M059J (cell line): ENCODE results near the gene RAP2C. TPM values are rescaled to one million over a fixed set of nuclear protein-coding genes. Genes with fewer than 3 reads are reported as not detected.
"Not testable (repeated sequence)": the region's sequence is repeated elsewhere in the genome, so short reads cannot be mapped to it uniquely, and the experiment has no call there.

Source experiments
- DNase-seq: peaks from one replicate; pipeline ENCODE4 v3.0.0-alpha.2; 2012; ENCODE audit warnings: low read depth
- total RNA-seq: library from RNA; depleted of rRNA; stranded (reverse); fragments of >200 nt; shearing (Covaris generic); gene quantifications from 2 replicates; pipeline ENCODE4 v1.2.3, GENCODE V29; 2014; rRNA removed

Gene RAP2C
- total RNA-seq, 1 experiment from 2014 or later, result 64.9 TPM

DNA sequence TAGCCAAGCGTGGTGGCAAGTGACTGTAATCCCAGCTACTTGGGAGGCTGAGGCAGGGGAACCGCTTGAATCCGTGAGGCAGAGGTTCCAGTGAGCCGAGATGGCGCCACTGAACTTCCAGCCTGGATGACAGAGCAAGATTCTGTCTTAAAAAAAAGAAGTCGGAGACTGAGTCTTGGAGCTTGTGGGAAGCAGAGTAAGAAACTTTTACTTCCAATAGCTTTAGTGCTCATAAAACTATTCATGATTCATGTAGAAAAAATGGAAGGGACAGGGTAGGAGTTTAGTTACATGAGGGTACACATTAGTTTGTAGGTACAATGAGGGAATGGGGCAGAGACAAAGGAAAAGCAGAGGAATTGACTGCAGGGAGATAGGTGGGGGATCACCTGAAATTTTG is 19.3 kb downstream of the RAP2C start:
- peak; percentile 48 for DNase-seq

DNA sequence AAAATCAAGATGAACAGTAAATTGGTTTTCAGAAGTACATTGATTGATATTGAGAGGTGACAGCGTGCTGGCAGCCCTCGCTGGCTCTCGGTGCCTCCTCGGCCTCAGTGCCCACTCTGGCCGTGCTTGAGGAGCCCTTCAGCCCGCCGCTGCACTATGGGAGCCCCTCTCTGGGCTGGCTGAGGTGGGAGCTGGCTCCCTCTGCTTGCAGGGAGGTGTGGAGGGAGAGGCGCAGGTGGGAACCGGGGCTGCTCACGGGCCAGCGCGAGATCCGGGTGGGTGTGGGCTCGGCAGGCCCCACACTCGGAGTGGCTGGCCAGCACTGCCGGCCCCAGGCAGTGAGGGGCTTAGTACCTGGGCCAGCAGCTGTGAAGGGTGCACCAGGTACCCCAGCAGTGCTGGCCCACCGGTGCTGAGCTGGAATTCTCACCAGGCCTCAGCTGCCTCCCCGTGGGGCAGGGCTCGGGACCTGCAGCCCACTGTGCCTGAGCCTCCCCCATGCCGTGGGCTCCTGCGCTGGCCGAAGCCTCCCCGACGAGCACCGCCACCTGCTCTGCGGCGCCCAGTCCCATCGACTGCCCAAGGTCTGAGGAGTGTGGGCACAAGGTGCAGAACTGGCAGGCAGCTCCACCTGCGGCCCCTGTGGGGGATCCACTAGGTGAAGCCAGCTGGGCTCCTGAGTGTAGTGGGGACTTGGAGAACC is 25.2 kb downstream of the RAP2C start:
- no peak for DNase-seq

DNA sequence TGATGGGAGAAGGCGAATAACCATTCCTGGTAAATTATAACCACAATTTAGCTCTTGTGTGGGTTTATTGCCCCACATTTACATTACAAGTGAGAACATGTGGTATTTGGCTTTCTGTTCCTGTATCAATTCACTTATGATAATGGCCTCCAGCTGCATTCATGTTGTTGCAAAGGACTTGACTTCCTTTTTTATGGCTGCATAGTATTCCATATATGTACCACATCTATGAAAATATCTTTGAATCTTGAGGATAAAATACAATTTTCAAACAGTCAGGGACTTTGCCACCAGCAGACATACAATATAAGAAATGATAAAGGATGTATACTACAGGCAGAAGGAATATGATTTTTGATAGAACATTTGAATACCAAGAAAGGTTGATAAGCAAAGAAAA is 27.3 kb downstream of the RAP2C start:
- DNase-seq, result no peak

DNA sequence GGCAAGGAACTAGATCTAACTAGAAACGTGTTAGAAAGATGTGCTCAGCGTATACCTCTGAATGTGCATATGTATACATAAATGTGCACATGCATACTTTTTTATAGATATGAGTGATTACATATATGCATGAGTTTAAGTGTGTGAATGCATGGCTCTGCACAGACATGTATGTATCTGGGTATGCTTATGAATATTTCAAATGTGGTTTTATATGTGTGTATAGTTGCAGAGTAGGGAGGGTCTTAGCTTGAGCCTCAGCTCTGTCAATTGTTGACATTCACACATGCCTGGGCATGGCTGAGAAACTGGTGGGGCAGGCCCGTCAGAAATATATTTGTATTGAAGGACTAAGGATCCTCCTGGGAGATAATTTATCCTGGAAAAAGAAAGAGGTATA is 31.1 kb downstream of the RAP2C start:
- DNase-seq, result no peak

DNA sequence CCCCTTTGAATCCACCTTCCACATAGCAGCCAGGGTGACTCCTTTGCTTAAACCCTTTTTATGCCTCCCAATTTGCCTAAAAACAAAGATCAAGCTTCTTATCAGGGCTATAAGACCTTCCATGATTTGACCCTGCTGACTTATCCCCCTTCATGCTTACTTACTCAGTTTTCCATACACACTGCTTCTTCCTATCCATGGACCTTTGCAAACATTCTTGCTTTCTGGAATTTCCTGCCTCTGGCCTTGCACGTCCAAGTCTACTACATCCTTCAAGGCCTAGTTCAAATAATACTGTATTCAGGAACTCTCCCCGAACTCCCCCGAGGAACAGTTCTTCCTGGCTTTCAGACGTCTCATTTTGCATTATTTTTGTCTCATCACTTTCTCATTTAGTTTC is 31.8 kb downstream of the RAP2C start:
- no peak for DNase-seq

DNA sequence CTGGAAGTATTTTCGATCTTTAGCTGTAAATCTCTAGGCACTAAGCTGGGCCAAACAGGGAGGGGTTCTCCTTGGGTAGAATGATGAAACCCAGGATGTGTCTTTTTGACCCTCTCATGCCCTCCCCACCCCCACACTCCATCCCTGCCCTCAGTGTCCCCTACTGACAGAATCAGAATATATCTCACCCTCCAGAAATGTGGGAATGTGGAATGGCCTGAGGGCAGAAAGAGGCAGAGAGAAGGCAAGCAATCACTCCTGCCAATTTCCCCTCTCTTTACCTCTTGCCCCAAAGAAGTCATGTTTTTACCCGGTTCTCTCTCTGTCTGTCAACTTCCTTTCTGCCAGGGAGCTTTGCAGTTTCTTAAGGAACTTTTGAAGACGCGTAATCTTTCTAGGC is 34.4 kb downstream of the RAP2C start:
- peak; percentile 67 for DNase-seq

DNA sequence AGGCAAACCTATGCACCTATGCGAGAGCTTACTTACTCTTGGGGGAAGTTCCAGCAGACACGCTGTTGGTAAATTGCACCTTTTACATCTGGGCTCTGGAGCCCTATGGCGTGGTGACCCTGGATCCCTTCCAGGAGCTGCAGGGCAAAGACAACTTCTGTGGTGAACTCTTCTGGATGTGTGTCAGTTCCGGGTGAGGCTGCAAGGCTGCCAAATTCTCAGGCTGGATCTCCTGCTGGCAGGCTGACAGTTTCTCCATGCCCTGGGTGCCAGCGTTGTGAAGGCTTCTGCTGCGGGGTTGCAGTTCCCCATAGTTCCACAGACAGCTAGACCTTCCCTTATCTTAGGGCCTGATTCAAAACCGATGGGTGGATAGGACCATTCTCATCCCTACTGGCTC is 37.9 kb downstream of the RAP2C start:
- peak; percentile 89 for DNase-seq

DNA sequence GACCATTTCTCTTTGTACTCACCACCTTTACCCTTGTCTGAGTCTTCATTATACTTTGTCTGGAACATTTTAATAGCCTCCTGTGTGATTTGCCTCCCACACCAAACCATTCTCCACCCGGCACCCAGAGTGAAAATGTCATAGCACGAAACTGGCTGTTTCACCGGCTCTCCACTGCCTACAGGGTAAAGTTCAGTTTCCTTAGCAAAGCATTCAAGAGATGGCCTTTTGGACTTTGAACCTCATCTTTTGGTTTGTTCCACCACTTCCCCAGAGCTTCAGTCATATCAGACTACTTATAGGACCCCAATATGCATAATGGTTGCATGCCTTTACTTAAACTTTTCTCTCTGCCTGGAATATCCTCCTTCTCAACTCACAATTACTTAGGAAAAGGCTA is 38.3 kb downstream of the RAP2C start:
- DNase-seq, result no peak

DNA sequence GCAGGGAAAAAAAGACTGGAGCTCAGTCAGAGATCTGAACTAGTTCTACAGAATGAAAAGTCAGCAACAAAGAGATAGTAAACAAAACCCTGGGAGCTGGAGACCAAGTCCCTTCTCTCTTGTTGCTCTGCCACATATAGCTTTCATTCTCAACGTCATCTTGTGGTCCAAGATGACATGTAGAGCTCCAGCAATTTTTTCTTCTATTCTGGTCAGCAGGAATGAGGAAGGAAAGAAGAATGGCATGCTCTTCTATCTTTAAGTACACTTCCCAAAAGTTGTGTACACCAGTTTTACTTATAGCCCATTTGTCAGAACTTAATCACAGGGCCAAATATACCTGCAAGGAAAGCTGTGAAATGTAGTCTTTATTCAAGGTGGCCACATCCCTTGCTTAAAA is 45.6 kb downstream of the RAP2C start:
- no peak for DNase-seq

DNA sequence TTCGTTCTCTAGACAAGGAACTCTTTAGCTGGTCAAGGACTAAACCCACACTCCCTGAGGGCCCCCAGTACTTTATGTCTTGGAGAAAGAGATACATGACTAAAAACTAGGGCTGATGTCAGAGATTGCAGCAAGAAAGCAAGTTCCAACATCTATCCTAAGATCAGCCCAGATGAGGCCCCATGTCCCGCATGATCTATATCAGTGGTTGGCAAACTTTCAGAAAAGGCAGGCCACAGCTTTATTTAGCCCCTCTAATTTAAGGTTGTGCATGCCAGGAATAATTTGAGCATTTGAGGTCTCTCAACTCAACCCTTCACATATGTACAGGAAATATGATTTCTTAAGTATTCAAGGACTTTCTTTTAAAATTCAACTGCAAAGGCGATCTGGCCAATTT is 47.4 kb downstream of the RAP2C start:
- no peak for DNase-seq

DNA sequence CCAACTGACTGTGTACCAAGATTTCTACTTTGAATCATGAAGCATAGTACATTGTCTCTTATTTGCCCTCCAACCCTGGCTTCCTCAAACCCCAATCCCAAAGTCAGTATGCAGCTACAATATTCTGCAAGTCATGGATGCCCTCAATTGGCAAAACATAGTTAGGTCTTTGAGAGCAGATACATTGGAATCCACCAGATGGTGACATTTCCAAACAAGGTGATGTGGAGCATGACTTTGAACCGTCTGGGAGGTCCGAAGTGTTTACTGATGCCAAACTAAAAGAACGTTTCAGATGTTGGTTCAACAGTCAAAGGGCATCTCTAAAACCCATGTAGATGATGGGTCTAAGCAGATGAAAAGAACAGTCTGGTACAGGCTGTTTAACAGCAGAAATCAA is 47.8 kb downstream of the RAP2C start:
- DNase-seq, result peak; percentile 20

DNA sequence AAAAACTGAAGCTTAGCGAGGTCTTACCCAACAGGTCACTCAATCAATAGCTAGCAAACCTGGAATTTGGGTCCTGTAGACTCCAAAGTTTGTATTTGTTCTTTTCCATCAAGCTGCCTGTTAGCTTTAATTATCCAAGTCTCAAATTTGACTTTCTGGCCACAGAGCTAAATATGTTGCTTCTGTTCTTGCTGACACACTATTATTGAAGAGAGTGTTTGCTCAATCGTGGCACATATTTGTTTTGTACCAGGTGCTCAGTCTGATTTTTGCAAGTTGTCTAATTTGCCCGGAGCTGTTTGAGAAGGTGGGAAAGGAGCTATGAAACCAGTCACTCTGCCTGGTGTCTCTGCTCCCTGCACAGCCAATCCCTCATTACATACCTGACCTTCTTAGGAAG is 49.7 kb downstream of the RAP2C start:
- no peak for DNase-seq

DNA sequence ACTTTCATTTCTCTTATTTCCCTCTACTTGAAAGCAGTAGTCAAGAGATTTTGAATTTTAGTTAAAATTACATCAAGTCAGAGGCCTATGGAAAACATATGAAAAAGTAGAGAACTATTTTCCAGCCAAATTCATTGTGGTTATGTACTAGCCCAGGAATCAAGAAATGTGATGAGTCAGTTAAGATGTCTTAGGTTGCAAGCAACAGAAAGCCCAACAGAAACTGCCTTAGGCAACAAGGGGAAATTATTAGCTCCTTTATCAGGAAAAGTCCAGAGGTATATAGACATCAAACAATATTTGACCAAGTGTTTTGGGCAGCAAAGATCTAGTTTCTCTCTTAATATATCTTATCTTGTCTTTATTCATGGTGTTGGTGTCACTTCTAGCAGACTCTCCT is 53.6 kb downstream of the RAP2C start:
- peak; percentile 72 for DNase-seq

DNA sequence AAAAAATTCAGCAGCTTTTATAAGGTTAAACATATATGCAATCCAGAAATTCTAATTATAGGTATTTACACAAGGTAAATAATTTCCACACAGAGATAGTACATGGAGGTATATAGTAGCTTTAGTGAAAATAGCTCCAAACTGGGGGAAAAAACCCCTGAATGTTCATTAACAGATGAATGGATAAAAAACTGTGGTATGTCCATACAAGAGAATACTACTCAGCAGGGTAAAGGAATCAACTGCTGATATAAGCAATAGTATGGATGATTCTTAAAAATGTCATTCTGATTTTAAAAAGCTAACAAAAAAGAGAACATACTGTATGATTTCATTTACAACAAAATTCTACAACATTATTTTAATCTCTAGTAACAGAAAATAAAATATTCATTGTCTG is 54.2 kb downstream of the RAP2C start:
- no peak for DNase-seq

DNA sequence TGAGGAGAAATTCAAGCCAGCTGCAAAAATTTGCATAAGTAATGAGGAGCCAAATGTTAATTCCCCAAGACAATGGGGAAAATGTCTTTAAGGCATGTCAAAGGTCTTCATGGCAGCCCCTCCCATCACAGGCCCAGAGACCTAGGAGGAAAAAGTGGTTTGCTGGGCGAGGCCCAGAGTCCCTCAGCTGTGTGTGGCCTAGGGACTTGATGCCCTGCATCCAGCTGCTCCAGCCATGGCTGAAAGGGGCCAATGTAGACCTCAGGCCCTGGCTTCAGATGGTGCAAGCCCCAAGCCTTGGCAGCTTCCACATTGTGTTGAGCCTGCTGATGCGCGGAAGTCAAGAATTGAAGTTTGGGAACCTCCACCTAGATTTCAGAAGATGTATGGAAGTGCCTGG is 56.2 kb downstream of the RAP2C start:
- not testable (repeated sequence) for DNase-seq

DNA sequence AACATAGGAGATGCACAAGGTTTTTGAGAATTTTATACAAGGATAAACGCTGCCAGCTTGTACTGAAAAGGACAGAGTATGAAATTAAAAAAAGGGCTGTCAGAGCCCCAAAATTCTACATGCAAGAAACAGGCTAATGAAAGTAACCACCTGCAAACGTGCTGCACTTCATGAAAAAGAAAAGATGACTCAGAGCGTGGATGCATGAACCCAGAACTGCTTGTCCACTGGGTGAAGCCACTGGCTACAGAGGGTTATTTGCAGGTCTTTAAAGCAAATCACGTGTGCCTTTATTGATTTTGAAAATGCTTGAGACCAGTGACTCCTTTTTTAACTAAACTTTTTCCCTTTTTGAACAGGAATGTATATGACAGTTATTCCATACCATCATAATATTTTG is 66.1 kb downstream of the RAP2C start:
- DNase-seq, result no peak

Other genes with a start within 250 kb of the RAP2C start
- 21.3 and 25.0 TPM in 2 replicates for gene STK26, start 196.1 kb downstream of the RAP2C start, total RNA-seq
- 0.07 TPM in 1 of 2 replicates, not detected in the other for gene FRMD7, start 91.4 kb downstream of the RAP2C start, total RNA-seq